H9 (cell line): ENCODE measurements around the gene MIAT. TPM values are rescaled to one million over a fixed set of nuclear protein-coding genes. Genes with fewer than 3 reads are reported as not detected.

Experiments
- DNase-seq: peaks from one replicate; pipeline ENCODE4 v3.0.0-alpha.2; 2017
- H2AFZ ChIP-seq: one replicate; pipeline ENCODE4 v1.6.1; 2013; ENCODE audit warnings: mild to moderate bottlenecking, low read length, control low read depth, moderate library complexity
- H2AK5ac ChIP-seq: 2 replicates; pipeline ENCODE4 v1.6.1; 2013; ENCODE audit warnings: low read length, control low read depth, mixed read lengths; ENCODE audit not compliant: insufficient read length
- H2BK120ac ChIP-seq: one replicate; pipeline ENCODE4 v1.6.1; 2013; ENCODE audit warnings: low read depth, mild to moderate bottlenecking, low read length, control low read depth, inconsistent platforms; ENCODE audit not compliant: poor library complexity, severe bottlenecking
- H2BK12ac ChIP-seq: 2 replicates; pipeline ENCODE4 v1.6.1; 2013; ENCODE audit warnings: low read length, control low read depth, mixed read lengths, low read depth; ENCODE audit not compliant: insufficient read length
- H2BK15ac ChIP-seq: 2 replicates; pipeline ENCODE4 v1.6.1; 2013; ENCODE audit warnings: low read depth, low read length, control low read depth
- H2BK20ac ChIP-seq: one replicate; pipeline ENCODE4 v1.6.1; 2013; ENCODE audit warnings: low read depth, mild to moderate bottlenecking, low read length, control low read depth, inconsistent platforms; ENCODE audit not compliant: poor library complexity, severe bottlenecking
- H2BK5ac ChIP-seq: 2 replicates; pipeline ENCODE4 v1.6.1; 2013; ENCODE audit warnings: low read length, control low read depth, mixed read lengths; ENCODE audit not compliant: insufficient read length
- H3K14ac ChIP-seq: 2 replicates; pipeline ENCODE4 v1.6.1; 2013; ENCODE audit warnings: low read length, control low read depth; ENCODE audit not compliant: insufficient read depth
- H3K18ac ChIP-seq: 2 replicates; pipeline ENCODE4 v1.6.1; 2013; ENCODE audit warnings: low read depth, mild to moderate bottlenecking, mixed read lengths, low read length, control low read depth; ENCODE audit not compliant: insufficient read length
- H3K23ac ChIP-seq: 2 replicates; pipeline ENCODE4 v1.6.1; 2013; ENCODE audit warnings: low read length, control low read depth, mixed read lengths, low read depth; ENCODE audit not compliant: insufficient read length
- H3K23me2 ChIP-seq: 2 replicates; pipeline ENCODE4 v1.6.1; 2013; ENCODE audit warnings: low read depth, mild to moderate bottlenecking, mixed read lengths, low read length, control low read depth; ENCODE audit not compliant: insufficient read length, poor library complexity, severe bottlenecking
- H3K27ac ChIP-seq: 2 replicates; pipeline ENCODE4 v1.5.1; 2013; ENCODE audit warnings: low read length, control low read depth, mixed read lengths, low read depth; ENCODE audit not compliant: insufficient read length
- H3K27me3 ChIP-seq: 2 replicates; pipeline ENCODE4 v1.6.1; 2013; ENCODE audit warnings: low read length, control low read depth, inconsistent platforms; ENCODE audit not compliant: insufficient read depth
- H3K4ac ChIP-seq: 2 replicates; pipeline ENCODE4 v1.6.1; 2013; ENCODE audit warnings: low read depth, mild to moderate bottlenecking, control low read depth, inconsistent platforms, low read length, moderate library complexity
- H3K4me1 ChIP-seq: 2 replicates; pipeline ENCODE4 v1.6.1; 2013; ENCODE audit warnings: low read length, control low read depth, inconsistent platforms; ENCODE audit not compliant: insufficient read depth
- H3K4me2 ChIP-seq: 2 replicates; pipeline ENCODE4 v1.6.1; 2013; ENCODE audit warnings: low read length, control low read depth, mixed read lengths; ENCODE audit not compliant: insufficient read length, insufficient read depth
- H3K56ac ChIP-seq: 2 replicates; pipeline ENCODE4 v1.6.1; 2013; ENCODE audit warnings: low read depth, mild to moderate bottlenecking, mixed read lengths, low read length, control low read depth; ENCODE audit not compliant: insufficient read length
- H3K79me1 ChIP-seq: 2 replicates; pipeline ENCODE4 v1.6.1; 2013; ENCODE audit warnings: low read depth, mild to moderate bottlenecking, moderate library complexity, low read length, control low read depth, inconsistent platforms; ENCODE audit not compliant: insufficient read depth, poor library complexity, severe bottlenecking
- H3K79me2 ChIP-seq: 2 replicates; pipeline ENCODE4 v1.6.1; 2013; ENCODE audit warnings: low read length, control low read depth, inconsistent platforms; ENCODE audit not compliant: insufficient read depth
- H3K9ac ChIP-seq: 2 replicates; pipeline ENCODE4 v1.6.1; 2013; ENCODE audit warnings: low read length, control low read depth, mixed read lengths; ENCODE audit not compliant: insufficient read length; ENCODE audit errors: extremely low read depth
- H3K9me3 ChIP-seq: one replicate; pipeline ENCODE4 v1.6.1; 2013; ENCODE audit warnings: low read depth, low read length, inconsistent platforms; ENCODE audit not compliant: control insufficient read depth
- H3T11ph ChIP-seq: one replicate; pipeline ENCODE4 v1.6.1; 2013; ENCODE audit warnings: mild to moderate bottlenecking, low read length, control low read depth, inconsistent platforms
- H4K20me1 ChIP-seq: one replicate; pipeline ENCODE4 v1.6.1; 2013; ENCODE audit not compliant: control insufficient read depth, insufficient read length, insufficient read depth
- H4K5ac ChIP-seq: 2 replicates; pipeline ENCODE4 v1.6.1; 2013; ENCODE audit warnings: low read depth, mild to moderate bottlenecking, mixed read lengths, low read length, control low read depth; ENCODE audit not compliant: insufficient read length
- H4K8ac ChIP-seq: replicated peaks from 2 replicates; pipeline ENCODE4 v1.6.1; 2013; ENCODE audit warnings: low read length, control low read depth, mixed read lengths, low read depth; ENCODE audit not compliant: insufficient read length
- H4K91ac ChIP-seq: 2 replicates; pipeline ENCODE4 v1.6.1; 2013; ENCODE audit warnings: low read depth, mild to moderate bottlenecking, moderate library complexity, mixed read lengths, low read length, control low read depth; ENCODE audit not compliant: insufficient read length
- H3K27ac Mint-ChIP-seq, 3 experiments: 2 replicates in 2 of 3; 3 replicates in 1 of 3; pipeline ENCODE4 v1.8.0; 2020 to 2021; ENCODE audit warnings: mixed read lengths in 3 of 3, mild to moderate bottlenecking in 1 of 3, moderate library complexity in 1 of 3
- H3K27me3 Mint-ChIP-seq: 2 replicates; pipeline ENCODE4 v1.8.0; 2021; ENCODE audit warnings: low read depth, mild to moderate bottlenecking, moderate library complexity, mixed read lengths
- H3K36me3 Mint-ChIP-seq, 3 experiments: 2 replicates in 2 of 3; 3 replicates in 1 of 3; pipeline ENCODE4 v1.8.0; 2020 to 2021; ENCODE audit warnings: low read depth in 3 of 3, mixed read lengths in 3 of 3; ENCODE audit not compliant: insufficient read depth in 1 of 3
- H3K4me1 Mint-ChIP-seq, 2 experiments: 2 replicates each; pipeline ENCODE4 v1.8.0; 2020; ENCODE audit warnings: mixed read lengths in 2 of 2
- H3K4me3 Mint-ChIP-seq, 2 experiments: 2 replicates in 1 of 2; 3 replicates in 1 of 2; pipeline ENCODE4 v1.8.0; 2020 to 2021; ENCODE audit warnings: mild to moderate bottlenecking in 2 of 2, mixed read lengths in 2 of 2, moderate library complexity in 1 of 2
- H3K9me3 Mint-ChIP-seq, 2 experiments: 2 replicates in 1 of 2; 3 replicates in 1 of 2; pipeline ENCODE4 v1.8.0; 2020; ENCODE audit warnings: mild to moderate bottlenecking in 2 of 2, mixed read lengths in 2 of 2, moderate library complexity in 1 of 2
- WGBS: extraction: QIAGEN DNeasy Blood & Tissue Kit; methylation state at CpG from one replicate; pipeline ENCODE4 v1.1.7; 2013; ENCODE audit warnings: missing lambda C conversion rate, low lambda C conversion rate, mixed read lengths; ENCODE audit not compliant: insufficient read length; ENCODE audit errors: extremely low coverage; 5-methylcytosine and 5-hydroxymethylcytosine counted together
- total RNA-seq: library from RNA; stranded (reverse); gene quantifications from 2 replicates; pipeline ENCODE4 v1.2.1, GENCODE V29; 2021
- TF ChIP-seq, protein P1 (sequence below): fragments of 200-600 bp; sonication (generic); conservative IDR thresholded peaks from 3 replicates; pipeline ENCODE4 v1.8.0; 2021; ENCODE audit warnings: antibody characterized with exemption, mild to moderate bottlenecking

MIAT gene
- total RNA-seq, 1 experiment from 2014 or later, result 85.6 TPM

DNA sequence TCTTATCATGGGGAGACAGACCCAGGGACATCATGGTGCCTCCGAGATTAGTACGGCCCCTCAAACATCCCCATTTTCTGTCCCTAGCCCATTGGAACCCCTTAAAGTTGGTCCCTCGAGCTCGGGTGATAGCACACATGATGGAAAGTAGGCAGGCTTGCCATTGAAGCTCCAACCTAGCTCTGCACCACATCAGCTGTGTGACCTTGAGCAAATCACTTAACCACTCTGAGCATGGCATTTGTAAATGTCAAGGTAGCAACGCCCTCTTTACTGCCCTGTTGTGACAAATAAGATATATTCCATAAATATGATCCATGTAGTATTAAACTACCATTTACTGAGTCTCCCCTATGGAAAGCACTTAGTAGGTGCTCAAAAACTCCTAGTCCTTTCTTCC is 61.1 kb downstream of the MIAT start:
- no peak overlapping the region for H3K23ac ChIP-seq
- peaks cover 8 to 16% of the 10 kb centered on the region in 2 experiments; a peak in 3 of 4 replicates for H3K4me1 Mint-ChIP-seq
- no peak overlapping the region for H2BK20ac ChIP-seq
- no peak overlapping the region for H3K4me2 ChIP-seq
- H3K27ac ChIP-seq, result no peak overlapping the region
- H2BK5ac ChIP-seq, result no peak overlapping the region
- no peaks in the 10 kb centered on the region; the same call in 1 of the 2 replicates for H3K27me3 Mint-ChIP-seq
- no peak overlapping the region for H4K91ac ChIP-seq
- H3K9me3 Mint-ChIP-seq, result no peaks in the 10 kb centered on the region
- H3K4me3 Mint-ChIP-seq, result no peak overlapping the region
- no peaks in the 10 kb centered on the region for H3K9me3 ChIP-seq
- H4K20me1 ChIP-seq, result no peaks in the 10 kb centered on the region
- H4K5ac ChIP-seq, result no peak overlapping the region
- WGBS, result no CpG with 5 or more reads among the region's 5 CpGs
- H3K4ac ChIP-seq, result no peak overlapping the region
- H3K79me2 ChIP-seq, result no peaks in the 10 kb centered on the region
- H3K18ac ChIP-seq, result no peak overlapping the region
- H3K56ac ChIP-seq, result no peak overlapping the region
- no peak overlapping the region for H2AK5ac ChIP-seq
- no peak overlapping the region for H3T11ph ChIP-seq
- H3K27me3 ChIP-seq, result no peaks in the 10 kb centered on the region
- no peak overlapping the region for H2AFZ ChIP-seq
- no peak overlapping the region for H3K27ac Mint-ChIP-seq
- H2BK15ac ChIP-seq, result no peak overlapping the region
- no peak overlapping the region for H2BK12ac ChIP-seq
- no peak overlapping the region for H3K9ac ChIP-seq
- H3K36me3 Mint-ChIP-seq, result no peaks in the 10 kb centered on the region
- DNase-seq, result no peak
- H2BK120ac ChIP-seq, result no peak overlapping the region
- H3K14ac ChIP-seq, result no peak overlapping the region
- TF ChIP-seq, protein P1, sequence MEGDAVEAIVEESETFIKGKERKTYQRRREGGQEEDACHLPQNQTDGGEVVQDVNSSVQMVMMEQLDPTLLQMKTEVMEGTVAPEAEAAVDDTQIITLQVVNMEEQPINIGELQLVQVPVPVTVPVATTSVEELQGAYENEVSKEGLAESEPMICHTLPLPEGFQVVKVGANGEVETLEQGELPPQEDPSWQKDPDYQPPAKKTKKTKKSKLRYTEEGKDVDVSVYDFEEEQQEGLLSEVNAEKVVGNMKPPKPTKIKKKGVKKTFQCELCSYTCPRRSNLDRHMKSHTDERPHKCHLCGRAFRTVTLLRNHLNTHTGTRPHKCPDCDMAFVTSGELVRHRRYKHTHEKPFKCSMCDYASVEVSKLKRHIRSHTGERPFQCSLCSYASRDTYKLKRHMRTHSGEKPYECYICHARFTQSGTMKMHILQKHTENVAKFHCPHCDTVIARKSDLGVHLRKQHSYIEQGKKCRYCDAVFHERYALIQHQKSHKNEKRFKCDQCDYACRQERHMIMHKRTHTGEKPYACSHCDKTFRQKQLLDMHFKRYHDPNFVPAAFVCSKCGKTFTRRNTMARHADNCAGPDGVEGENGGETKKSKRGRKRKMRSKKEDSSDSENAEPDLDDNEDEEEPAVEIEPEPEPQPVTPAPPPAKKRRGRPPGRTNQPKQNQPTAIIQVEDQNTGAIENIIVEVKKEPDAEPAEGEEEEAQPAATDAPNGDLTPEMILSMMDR, result no peak
- H3K4me1 ChIP-seq, result no peaks in the 10 kb centered on the region; the same call in 1 of the 2 replicates
- H4K8ac ChIP-seq, result no peak overlapping the region
- H3K23me2 ChIP-seq, result no peaks in the 10 kb centered on the region
- no peaks in the 10 kb centered on the region for H3K79me1 ChIP-seq
